CD4-positive, alpha-beta memory T cell (primary cell): Measurements from ENCODE around the gene NUB1. TPM values are rescaled to one million over a fixed set of nuclear protein-coding genes. Genes with fewer than 3 reads are reported as not detected.

Experiments
- CTCF ChIA-PET: fragments of 350-600 bp; sonication (Branson Sonifier 250); formaldehyde crosslinking; loops from one replicate; lab custom pipeline; 2021; ENCODE audit warnings: inconsistent platforms; ENCODE audit not compliant: partially characterized antibody; lab: Charles Lee
- POLR2A ChIA-PET: fragments of 350-600 bp; sonication (Branson Sonifier 250); formaldehyde crosslinking; loops from one replicate; lab custom pipeline; 2021; ENCODE audit not compliant: partially characterized antibody; lab: Charles Lee
- DNase-seq, 5 donors: peaks; one replicate each; pipeline versions ENCODE4 v3.0.0 to v3.0.0-alpha.2; 2020 to 2022; ENCODE audit warnings: mixed read lengths in 1 of 5
- H3K27ac ChIP-seq: one replicate; pipeline ENCODE4 v1.7.0; 2013; ENCODE audit warnings: low read depth, low read length
- H3K27me3 ChIP-seq: 2 replicates; pipeline ENCODE4 v1.7.0; 2013; ENCODE audit warnings: mild to moderate bottlenecking, low read length, moderate library complexity; ENCODE audit not compliant: insufficient read depth
- H3K36me3 ChIP-seq: 2 replicates; pipeline ENCODE4 v1.7.0; 2013; ENCODE audit warnings: mild to moderate bottlenecking, low read length, moderate library complexity; ENCODE audit not compliant: insufficient read depth
- H3K4me1 ChIP-seq: 2 replicates; pipeline ENCODE4 v1.7.0; 2013; ENCODE audit warnings: mild to moderate bottlenecking, low read length, moderate library complexity; ENCODE audit not compliant: insufficient read depth
- H3K4me3 ChIP-seq, 2 donors: one replicate each; pipeline ENCODE4 v1.7.0; 2013; ENCODE audit warnings: low read length in 2 of 2, mild to moderate bottlenecking in 1 of 2
- H3K9me3 ChIP-seq, 2 donors: one replicate each; pipeline ENCODE4 v1.7.0; 2013; ENCODE audit warnings: low read length in 2 of 2, control low read depth in 1 of 2; ENCODE audit not compliant: control insufficient read depth in 1 of 2
- H3K27ac Mint-ChIP-seq, 7 donors: one replicate each; pipeline ENCODE4 v1.8.0; 2020 to 2021; ENCODE audit warnings: mixed read lengths in 7 of 7, mild to moderate bottlenecking in 6 of 7, inconsistent platforms in 3 of 7, moderate library complexity in 3 of 7
- H3K27me3 Mint-ChIP-seq, 2 donors: one replicate each; pipeline ENCODE4 v1.8.0; 2020 to 2021; ENCODE audit warnings: mixed read lengths in 2 of 2
- H3K36me3 Mint-ChIP-seq, 2 donors: one replicate each; pipeline ENCODE4 v1.8.0; 2020 to 2021; ENCODE audit warnings: mixed read lengths in 2 of 2, inconsistent platforms in 1 of 2, mild to moderate bottlenecking in 1 of 2
- H3K4me1 Mint-ChIP-seq, 4 donors: one replicate each; pipeline ENCODE4 v1.8.0; 2020 to 2021; ENCODE audit warnings: mixed read lengths in 4 of 4, mild to moderate bottlenecking in 1 of 4
- H3K4me3 Mint-ChIP-seq, 8 donors: one replicate each; pipeline ENCODE4 v1.8.0; 2020 to 2021; ENCODE audit warnings: mixed read lengths in 8 of 8, mild to moderate bottlenecking in 7 of 8, moderate library complexity in 6 of 8, inconsistent platforms in 3 of 8
- H3K9me3 Mint-ChIP-seq, 8 donors: one replicate each; pipeline ENCODE4 v1.8.0; 2020 to 2021; ENCODE audit warnings: mixed read lengths in 8 of 8, mild to moderate bottlenecking in 5 of 8, inconsistent platforms in 3 of 8, moderate library complexity in 1 of 8
- intact Hi-C: fragments of 100-400 bp; cut with micrococcal nuclease; formaldehyde crosslinking; loops from one replicate; pipeline ENCODE4 v1.15.1; 2023
- polyA plus RNA-seq, 2 donors: library from polyadenylated mRNA; unstranded; fragments of 300-500 nt; fragmentation: Illumina TruSeq; gene quantifications; one replicate each; pipeline ENCODE4 v1.2.3, GENCODE V29; 2021
- total RNA-seq, 2 experiments: library from RNA; stranded (reverse); gene quantifications; one replicate each; pipeline ENCODE4 v1.2.3, GENCODE V29; 2021

The NUB1 gene
- total and polyA plus RNA-seq, 4 experiments from 2014 or later: 50.1 to 119 (median 96.4) TPM

GRCh38 chr7:151398446-151399304, 57.1 kb downstream of the NUB1 start:
- H3K36me3 ChIP-seq: no peaks in the 10 kb centered on the region
- DNase-seq: no peak
- no peak overlapping the region for H3K27ac ChIP-seq
- ChIA-PET CTCF (interaction anchor here (0.8 to 3.3 kb wide), 3 partner anchors 30 to 84 kb away, joined by 3 to 15 read pairs (median 4); no protein-coding TSS in a partner anchor), POLR2A (interaction anchor here (1.4 to 1.6 kb wide), 2 partner anchors 22 to 49 kb away, joined by 3 to 6 read pairs; no protein-coding TSS in a partner anchor)
- Mint-ChIP-seq H3K4me1 (peaks cover 11 to 64% (median 20%) of the 10 kb centered on the region in 4 donors), H3K27me3 (no peaks in the 10 kb centered on the region), H3K9me3 (peaks cover 0 to 4% (median 0%) of the 10 kb centered on the region in 8 donors), H3K36me3 (peaks cover 0 to 6% of the 10 kb centered on the region in 2 donors), H3K4me3 (peak overlapping the region in 3 of 8 donors; percentile 18 to 32 (median 24)), H3K27ac (peak overlapping the region in 6 of 7 donors; percentile 19 to 88 (median 34))
- no peak overlapping the region for H3K4me3 ChIP-seq
- H3K9me3 ChIP-seq: peaks cover 0 to 4% of the 10 kb centered on the region in 2 donors
- intact Hi-C loops: no loop called here
- H3K4me1 ChIP-seq: peaks cover 25% of the 10 kb centered on the region
- H3K27me3 ChIP-seq: no peaks in the 10 kb centered on the region

GRCh38 chr7:151399305-151399601, 57.6 kb downstream of the NUB1 start:
- H3K27me3 Mint-ChIP-seq: no peaks in the 10 kb centered on the region
- intact Hi-C loops: no loop called here
- POLR2A ChIA-PET: interaction anchor here (1.4 kb wide), 1 partner anchor 49 kb away, joined by 6 read pairs; no protein-coding TSS in a partner anchor

GRCh38 chr7:151399906-151400305, 58.3 kb downstream of the NUB1 start:
- Histone ChIP-seq H3K27me3 (no peaks in the 10 kb centered on the region), H3K4me1 (peaks cover 34% of the 10 kb centered on the region), H3K36me3 (no peaks in the 10 kb centered on the region), H3K9me3 (peaks cover 0 to 4% of the 10 kb centered on the region in 2 donors), H3K27ac (no peak overlapping the region), H3K4me3 (no peak overlapping the region)
- H3K4me3 Mint-ChIP-seq: no peak overlapping the region
- H3K36me3 Mint-ChIP-seq: peaks cover 0 to 6% of the 10 kb centered on the region in 2 donors
- ChIA-PET CTCF (interaction anchor here (1.1 to 3.3 kb wide), 3 partner anchors 30 to 48 kb away, joined by 3 to 15 read pairs (median 4); no protein-coding TSS in a partner anchor), POLR2A (interaction anchor here (1.0 kb wide), 1 partner anchor 9 kb away, joined by 3 read pairs; no protein-coding TSS in a partner anchor)
- intact Hi-C loops: no loop called here
- H3K27me3 Mint-ChIP-seq: no peaks in the 10 kb centered on the region
- H3K9me3 Mint-ChIP-seq: peaks cover 0 to 4% (median 0%) of the 10 kb centered on the region in 8 donors
- no peak for DNase-seq
- H3K4me1 Mint-ChIP-seq: peaks cover 14 to 76% (median 24%) of the 10 kb centered on the region in 4 donors
- peak overlapping the region in 4 of 7 donors; percentile 22 to 94 (median 88) for H3K27ac Mint-ChIP-seq

More at GRCh38 chr7:151399305-151399601, 57.6 kb downstream of the NUB1 start:
- Histone ChIP-seq H3K27ac (no peak overlapping the region), H3K4me3 (no peak overlapping the region), H3K27me3 (no peaks in the 10 kb centered on the region), H3K4me1 (peaks cover 30% of the 10 kb centered on the region), H3K9me3 (peaks cover 0 to 4% of the 10 kb centered on the region in 2 donors), H3K36me3 (no peaks in the 10 kb centered on the region)
- peaks cover 0 to 6% of the 10 kb centered on the region in 2 donors for H3K36me3 Mint-ChIP-seq
- CTCF ChIA-PET: interaction anchor here (0.8 to 3.3 kb wide), 3 partner anchors 31 to 84 kb away, joined by 3 to 15 read pairs (median 4); no protein-coding TSS in a partner anchor
- H3K4me3 Mint-ChIP-seq: no peak overlapping the region
- peaks cover 14 to 70% (median 24%) of the 10 kb centered on the region in 4 donors for H3K4me1 Mint-ChIP-seq
- H3K9me3 Mint-ChIP-seq: peaks cover 0 to 4% (median 0%) of the 10 kb centered on the region in 8 donors
- DNase-seq: no peak
- peak overlapping the region in 2 of 7 donors; percentile 19 to 88 for H3K27ac Mint-ChIP-seq

- DNase-seq: peak in 3 of 5 donors; percentile 37 to 54 (median 51)
- no peak overlapping the region for H3K4me3 ChIP-seq
- H3K27ac ChIP-seq: no peak overlapping the region
- CTCF ChIA-PET: interaction anchor here (1.0 to 3.3 kb wide), 3 partner anchors 29 to 48 kb away, joined by 3 to 15 read pairs (median 3); no protein-coding TSS in a partner anchor
- Mint-ChIP-seq H3K4me1 (peaks cover 14 to 80% (median 24%) of the 10 kb centered on the region in 4 donors), H3K9me3 (peaks cover 0 to 4% (median 0%) of the 10 kb centered on the region in 8 donors), H3K27ac (peak overlapping the region; percentile 11 to 94 (median 64)), H3K4me3 (no peak overlapping the region), H3K27me3 (no peaks in the 10 kb centered on the region), H3K36me3 (peaks cover 0 to 3% of the 10 kb centered on the region in 2 donors)
- no peaks in the 10 kb centered on the region for H3K27me3 ChIP-seq
- POLR2A ChIA-PET: interaction anchor here (1.0 kb wide), 1 partner anchor 10 kb away, joined by 3 read pairs; no protein-coding TSS in a partner anchor
- peaks cover 42% of the 10 kb centered on the region for H3K4me1 ChIP-seq
- H3K9me3 ChIP-seq: peaks cover 0 to 4% of the 10 kb centered on the region in 2 donors
- H3K36me3 ChIP-seq: no peaks in the 10 kb centered on the region
- intact Hi-C loops: no loop called here
These were observed 59.2 kb downstream of the NUB1 start for GRCh38 chr7:151400626-151401315.

DNA sequence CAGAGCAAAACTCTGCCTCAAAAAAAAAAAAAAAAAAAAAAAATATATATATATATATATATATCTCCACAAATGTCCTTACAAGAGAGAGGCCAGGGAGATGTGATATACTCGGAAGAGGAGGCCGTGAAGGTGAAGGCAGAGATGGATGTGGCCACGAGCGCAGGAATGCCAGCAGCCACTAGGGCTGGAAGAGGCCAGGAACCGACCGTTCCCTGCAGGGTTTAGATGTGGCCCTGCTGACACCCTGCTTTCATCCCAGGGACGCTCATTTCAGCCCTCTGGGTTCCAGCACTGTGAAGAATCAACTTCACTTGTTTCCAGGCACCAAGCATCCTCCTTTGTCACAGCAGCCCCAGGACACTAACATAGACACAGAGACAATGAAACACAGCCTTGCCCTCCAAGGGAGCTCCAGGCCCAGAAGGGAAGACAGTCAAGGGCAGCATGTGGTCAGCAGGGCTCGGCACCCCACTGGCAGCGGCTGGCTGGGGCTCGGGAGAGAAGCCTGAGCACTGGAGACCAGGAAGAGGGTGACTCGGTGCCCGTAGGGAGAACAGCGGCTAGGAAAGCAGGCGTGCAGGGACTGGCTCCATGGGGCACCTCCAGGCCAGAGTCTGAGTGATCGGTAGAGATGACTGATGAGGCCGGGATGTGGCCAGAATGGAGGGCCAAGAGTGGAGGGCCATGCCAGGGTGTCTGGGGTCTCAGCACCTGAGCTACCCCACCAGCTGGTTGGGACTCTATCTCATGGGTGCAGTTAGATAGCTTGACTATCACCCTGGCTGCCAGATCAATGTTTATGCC, 60.6 kb downstream of the NUB1 start:
- peaks cover 15 to 87% (median 21%) of the 10 kb centered on the region in 4 donors for H3K4me1 Mint-ChIP-seq
- CTCF ChIA-PET: interaction anchor here (0.6 kb wide), 1 partner anchor 21 kb away, joined by 3 read pairs; no protein-coding TSS in a partner anchor
- H3K27me3 Mint-ChIP-seq: no peaks in the 10 kb centered on the region
- peaks cover 0 to 3% of the 10 kb centered on the region in 2 donors for H3K36me3 Mint-ChIP-seq
- peak overlapping the region in 5 of 7 donors; percentile 7 to 94 (median 88) for H3K27ac Mint-ChIP-seq
- peak overlapping the region in 1 of 8 donors; percentile 17 for H3K4me3 Mint-ChIP-seq
- peaks cover 0 to 4% of the 10 kb centered on the region in 2 donors for H3K9me3 ChIP-seq
- no peaks in the 10 kb centered on the region for H3K36me3 ChIP-seq
- no peak overlapping the region for H3K4me3 ChIP-seq
- DNase-seq: no peak
- intact Hi-C loops: no loop called here
- peaks cover 0 to 4% (median 0%) of the 10 kb centered on the region in 8 donors for H3K9me3 Mint-ChIP-seq
- peaks cover 36% of the 10 kb centered on the region for H3K4me1 ChIP-seq
- H3K27me3 ChIP-seq: no peaks in the 10 kb centered on the region
- POLR2A ChIA-PET: no interaction called here
- H3K27ac ChIP-seq: no peak overlapping the region

- peaks cover 0 to under 1% of the 10 kb centered on the region in 2 donors for H3K36me3 Mint-ChIP-seq
- no peaks in the 10 kb centered on the region for H3K27me3 ChIP-seq
- H3K4me3 Mint-ChIP-seq: peak overlapping the region in 1 of 8 donors; percentile 6
- peak overlapping the region in 6 of 7 donors; percentile 22 to 94 (median 76) for H3K27ac Mint-ChIP-seq
- peaks cover 31% of the 10 kb centered on the region for H3K4me1 ChIP-seq
- POLR2A ChIA-PET: no interaction called here
- H3K36me3 ChIP-seq: no peaks in the 10 kb centered on the region
- H3K9me3 Mint-ChIP-seq: no peaks in the 10 kb centered on the region
- H3K9me3 ChIP-seq: no peaks in the 10 kb centered on the region
- CTCF ChIA-PET: no interaction called here
- no peak overlapping the region for H3K4me3 ChIP-seq
- H3K27me3 Mint-ChIP-seq: no peaks in the 10 kb centered on the region
- H3K27ac ChIP-seq: no peak overlapping the region
- intact Hi-C loops: no loop called here
- peaks cover 12 to 81% (median 16%) of the 10 kb centered on the region in 4 donors for H3K4me1 Mint-ChIP-seq
- DNase-seq: no peak
These were observed 62.2 kb downstream of the NUB1 start for GRCh38 chr7:151403764-151404163.
